Stimulated activated CD8-positive, alpha-beta memory T cell treated with anti-CD3 and anti-CD28 coated beads, Interleukin-4, amount 100 ng/mL, for 4 hours (primary cell): ENCODE data around the gene PLPP7.

ENCODE experiments used
- DNase-seq, 2 donors: peaks; one replicate each; pipeline ENCODE4 v3.0.0-alpha.2; 2020; ENCODE audit warnings: low read depth in 2 of 2, low spot score in 1 of 2

PLPP7 gene

GRCh38 chr9:131303381-131304321 is 14.1 kb downstream of the PLPP7 start:
- DNase-seq = no peak

GRCh38 chr9:131304676-131305355 is 15.3 kb downstream of the PLPP7 start:
- no peak for DNase-seq

GRCh38 chr9:131306397-131307004 is 17.0 kb downstream of the PLPP7 start:
- no peak for DNase-seq

GRCh38 chr9:131307974-131308373 is 18.5 kb downstream of the PLPP7 start:
- DNase-seq = no peak

- no peak for DNase-seq
Observed at GRCh38 chr9:131308452-131308851, 18.9 kb downstream of the PLPP7 start.

GRCh38 chr9:131308906-131309529 is 19.5 kb downstream of the PLPP7 start:
- no peak for DNase-seq

GRCh38 chr9:131309530-131310276 is 20.2 kb downstream of the PLPP7 start:
- DNase-seq = no peak

- peak; percentile 4 to 21 for DNase-seq
Observed at GRCh38 chr9:131310833-131311554, 21.5 kb downstream of the PLPP7 start.

GRCh38 chr9:131312246-131312645 is 22.7 kb downstream of the PLPP7 start:
- DNase-seq = no peak

GRCh38 chr9:131312822-131313770 is 23.6 kb downstream of the PLPP7 start:
- no peak for DNase-seq

GRCh38 chr9:131318231-131319085 is 28.9 kb downstream of the PLPP7 start:
- DNase-seq = no peak

- no peak for DNase-seq
Observed at GRCh38 chr9:131319486-131319885, 30.0 kb downstream of the PLPP7 start.

GRCh38 chr9:131320031-131320685 is 30.6 kb downstream of the PLPP7 start:
- no peak for DNase-seq

GRCh38 chr9:131323629-131324028 is 34.1 kb downstream of the PLPP7 start:
- no peak for DNase-seq

GRCh38 chr9:131324736-131325679 is 35.5 kb downstream of the PLPP7 start:
- no peak for DNase-seq

- no peak for DNase-seq
Observed at GRCh38 chr9:131329241-131329641, 39.7 kb downstream of the PLPP7 start.
